NOMO-1 treated with dmso at 0.1 percent for 144 hours (cell line): Measurements from ENCODE around the gene PIK3C2B.

Experiments
- DNase-seq: peaks from one replicate; lab custom pipeline; 2025; ENCODE audit not compliant: unreplicated experiment; lab: John Stamatoyannopoulos, UW

Gene PIK3C2B

GRCh38 chr1:204461331-204462228, 33.0 kb downstream of the PIK3C2B start:
- DNase-seq, result no peak

GRCh38 chr1:204460346-204460745, 34.3 kb downstream of the PIK3C2B start:
- no peak for DNase-seq

- DNase-seq, result no peak
These were observed 34.9 kb downstream of the PIK3C2B start for GRCh38 chr1:204459706-204460105.

GRCh38 chr1:204457666-204458065, 36.9 kb downstream of the PIK3C2B start:
- no peak for DNase-seq

GRCh38 chr1:204456826-204457442, 37.7 kb downstream of the PIK3C2B start:
- no peak for DNase-seq

- DNase-seq, result no peak
These were observed 38.8 kb downstream of the PIK3C2B start for GRCh38 chr1:204455831-204456145.

- no peak for DNase-seq
These were observed 39.4 kb downstream of the PIK3C2B start for GRCh38 chr1:204455063-204455830.

- DNase-seq, result no peak
These were observed 40.1 kb downstream of the PIK3C2B start for GRCh38 chr1:204454476-204454875.

- no peak for DNase-seq
These were observed 41.3 kb downstream of the PIK3C2B start for GRCh38 chr1:204453141-204453772.

GRCh38 chr1:204451352-204452124, 43.1 kb downstream of the PIK3C2B start:
- DNase-seq, result no peak

- DNase-seq, result no peak
These were observed 43.9 kb downstream of the PIK3C2B start for GRCh38 chr1:204450461-204451257.

GRCh38 chr1:204449678-204450280, 44.8 kb downstream of the PIK3C2B start:
- no peak for DNase-seq

- no peak for DNase-seq
These were observed 45.5 kb downstream of the PIK3C2B start for GRCh38 chr1:204448991-204449677.

GRCh38 chr1:204448344-204448964, 46.2 kb downstream of the PIK3C2B start:
- DNase-seq, result no peak

GRCh38 chr1:204447736-204448135, 46.9 kb downstream of the PIK3C2B start:
- DNase-seq, result no peak

- no peak for DNase-seq
These were observed 47.4 kb downstream of the PIK3C2B start for GRCh38 chr1:204447190-204447589.

- DNase-seq, result peak; percentile 21
These were observed 48.0 kb downstream of the PIK3C2B start for GRCh38 chr1:204446413-204447111.
